ENCODE measurements around the gene EHD4.

EHD4 gene

DNA sequence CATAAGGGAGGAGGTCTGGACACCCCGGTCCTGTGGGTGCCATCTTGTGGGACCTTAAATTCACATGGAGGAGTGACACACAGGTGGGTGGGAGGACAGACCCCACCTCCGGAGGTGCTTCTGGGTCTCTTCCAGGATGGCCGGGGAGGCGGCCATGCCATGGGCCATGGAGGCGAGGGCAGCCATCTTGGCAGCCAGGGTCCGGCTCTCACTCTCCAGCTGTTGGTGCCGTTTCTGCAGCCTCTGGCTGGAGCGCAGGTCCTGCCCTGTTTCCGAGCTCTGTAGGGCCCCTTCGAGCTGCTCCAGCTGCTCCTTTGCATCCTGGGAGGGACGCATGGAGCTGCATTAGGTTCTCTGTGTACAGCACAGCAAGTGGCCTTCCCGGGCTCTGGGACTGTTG is 97.6 kb downstream of the EHD4 start:
- TF ChIP-seq, protein P1, sequence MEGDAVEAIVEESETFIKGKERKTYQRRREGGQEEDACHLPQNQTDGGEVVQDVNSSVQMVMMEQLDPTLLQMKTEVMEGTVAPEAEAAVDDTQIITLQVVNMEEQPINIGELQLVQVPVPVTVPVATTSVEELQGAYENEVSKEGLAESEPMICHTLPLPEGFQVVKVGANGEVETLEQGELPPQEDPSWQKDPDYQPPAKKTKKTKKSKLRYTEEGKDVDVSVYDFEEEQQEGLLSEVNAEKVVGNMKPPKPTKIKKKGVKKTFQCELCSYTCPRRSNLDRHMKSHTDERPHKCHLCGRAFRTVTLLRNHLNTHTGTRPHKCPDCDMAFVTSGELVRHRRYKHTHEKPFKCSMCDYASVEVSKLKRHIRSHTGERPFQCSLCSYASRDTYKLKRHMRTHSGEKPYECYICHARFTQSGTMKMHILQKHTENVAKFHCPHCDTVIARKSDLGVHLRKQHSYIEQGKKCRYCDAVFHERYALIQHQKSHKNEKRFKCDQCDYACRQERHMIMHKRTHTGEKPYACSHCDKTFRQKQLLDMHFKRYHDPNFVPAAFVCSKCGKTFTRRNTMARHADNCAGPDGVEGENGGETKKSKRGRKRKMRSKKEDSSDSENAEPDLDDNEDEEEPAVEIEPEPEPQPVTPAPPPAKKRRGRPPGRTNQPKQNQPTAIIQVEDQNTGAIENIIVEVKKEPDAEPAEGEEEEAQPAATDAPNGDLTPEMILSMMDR (conservative IDR thresholded peaks at IDR 0.05; ENCODE audit: low read depth, low read length) = no peak
- Histone ChIP-seq H2AFZ (ENCODE audit: low read depth) (no peak overlapping the region), H3K4me1 (ENCODE audit: low read depth, poor library complexity, severe bottlenecking) (no peaks in the 10 kb centered on the region), H3K4me2 (no peak overlapping the region), H3K27me3 (ENCODE audit: insufficient read depth, low read depth) (peaks cover 50% of the 10 kb centered on the region), H4K20me1 (ENCODE audit: insufficient read depth) (no peaks in the 10 kb centered on the region), H3K9ac (no peak overlapping the region), H3K36me3 (ENCODE audit: insufficient read depth) (no peaks in the 10 kb centered on the region), H3K4me3 (IDR thresholded peaks at IDR 0.05; ENCODE audit: insufficient read depth, low read depth, low read length) (no peak overlapping the region), H3K79me2 (ENCODE audit: insufficient read depth, low read depth) (no peaks in the 10 kb centered on the region), H3K27ac (no peak overlapping the region)

GRCh38 chr15:41873711-41874110 is 98.6 kb downstream of the EHD4 start:
- Histone ChIP-seq H3K27ac (no peak overlapping the region), H3K4me3 (IDR thresholded peaks at IDR 0.05; ENCODE audit: insufficient read depth, low read depth, low read length) (no peak overlapping the region), H3K79me2 (ENCODE audit: insufficient read depth, low read depth) (no peaks in the 10 kb centered on the region), H3K36me3 (ENCODE audit: insufficient read depth) (no peaks in the 10 kb centered on the region), H2AFZ (ENCODE audit: low read depth) (no peak overlapping the region), H4K20me1 (ENCODE audit: insufficient read depth) (no peaks in the 10 kb centered on the region), H3K4me1 (ENCODE audit: low read depth, poor library complexity, severe bottlenecking) (no peaks in the 10 kb centered on the region), H3K27me3 (ENCODE audit: insufficient read depth, low read depth) (peaks cover 58% of the 10 kb centered on the region), H3K9ac (no peak overlapping the region), H3K4me2 (no peak overlapping the region)
- TF ChIP-seq, protein P1 (conservative IDR thresholded peaks at IDR 0.05; ENCODE audit: low read depth, low read length) = no peak

DNA sequence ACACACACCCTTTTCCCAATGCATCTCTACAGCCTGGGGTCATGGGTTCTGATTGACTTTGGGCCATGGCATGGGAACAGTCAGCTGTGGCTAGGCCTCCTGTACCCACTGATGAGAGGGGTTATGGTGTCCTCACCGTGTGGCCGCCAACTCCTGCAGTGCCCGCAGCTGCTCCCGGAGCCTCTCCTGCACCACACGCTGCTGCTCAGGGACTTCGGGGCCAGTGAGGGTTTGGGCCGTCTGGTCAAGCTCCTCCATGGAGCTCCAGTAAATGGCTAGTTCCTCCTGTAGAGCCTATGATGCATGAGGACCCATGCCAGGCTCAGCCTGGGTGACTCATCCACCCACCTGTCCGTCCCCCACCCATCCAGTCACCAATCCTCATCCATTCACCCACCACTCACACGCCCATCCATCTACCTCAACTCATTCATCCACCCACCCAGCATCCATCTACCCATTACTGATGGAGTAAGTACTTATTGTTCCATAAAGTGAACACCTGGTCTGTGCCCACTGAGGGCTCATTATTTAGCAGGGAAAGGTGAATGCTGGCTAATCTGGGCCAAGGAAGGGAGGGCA is 100.1 kb downstream of the EHD4 start:
- Histone ChIP-seq H3K27me3 (ENCODE audit: insufficient read depth, low read depth) (peaks cover 59% of the 10 kb centered on the region), H3K4me3 (IDR thresholded peaks at IDR 0.05; ENCODE audit: insufficient read depth, low read depth, low read length) (no peak overlapping the region), H4K20me1 (ENCODE audit: insufficient read depth) (no peaks in the 10 kb centered on the region), H3K4me2 (no peak overlapping the region), H3K9ac (no peak overlapping the region), H3K79me2 (ENCODE audit: insufficient read depth, low read depth) (no peaks in the 10 kb centered on the region), H2AFZ (ENCODE audit: low read depth) (no peak overlapping the region), H3K27ac (no peak overlapping the region), H3K36me3 (ENCODE audit: insufficient read depth) (no peaks in the 10 kb centered on the region), H3K4me1 (ENCODE audit: low read depth, poor library complexity, severe bottlenecking) (no peaks in the 10 kb centered on the region)
- TF ChIP-seq, protein P1 (conservative IDR thresholded peaks at IDR 0.05; ENCODE audit: low read depth, low read length) = no peak

DNA sequence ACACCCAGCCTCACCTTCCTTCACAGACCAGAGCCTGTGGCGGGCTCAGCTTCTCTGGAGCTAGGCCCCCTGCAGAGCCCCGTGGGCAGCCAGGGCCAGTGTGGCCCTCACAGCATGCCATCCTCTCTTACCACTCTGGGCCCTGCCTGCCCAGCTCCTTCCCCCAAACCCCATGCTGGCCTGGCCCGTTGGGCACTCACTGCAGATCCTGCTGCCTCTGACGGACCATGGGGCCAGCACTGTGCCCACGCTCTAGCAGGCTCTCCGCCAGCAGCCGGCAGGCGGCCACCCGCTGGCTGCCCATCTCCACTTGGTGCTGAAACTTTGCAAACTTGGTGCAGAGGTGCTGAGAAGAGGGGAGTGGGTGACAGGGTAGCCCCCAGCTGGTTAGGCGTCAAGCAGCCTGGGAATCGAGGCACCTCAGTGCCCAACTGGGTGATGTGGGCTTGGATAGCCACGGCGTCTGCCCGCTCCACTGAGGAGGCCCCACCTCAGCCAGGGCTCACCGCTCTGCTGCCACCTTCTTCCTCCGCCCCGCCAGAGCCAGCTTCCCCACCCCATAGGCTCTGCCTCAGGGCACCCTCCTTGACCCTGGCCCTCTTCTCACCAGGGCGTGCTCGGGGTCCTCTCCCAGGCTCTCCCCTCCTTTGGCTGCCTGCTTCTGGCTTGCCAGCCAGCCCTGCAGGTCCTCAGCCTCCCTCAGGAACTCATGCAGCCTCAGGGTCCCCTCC is 101.0 kb downstream of the EHD4 start:
- H3K4me1 ChIP-seq (ENCODE audit: low read depth, poor library complexity, severe bottlenecking) = no peaks in the 10 kb centered on the region
- TF ChIP-seq, protein P1 (conservative IDR thresholded peaks at IDR 0.05; ENCODE audit: low read depth, low read length) = no peak
- no peaks in the 10 kb centered on the region for H3K79me2 ChIP-seq (ENCODE audit: insufficient read depth, low read depth)
- H3K4me2 ChIP-seq = no peak overlapping the region
- H3K9ac ChIP-seq = no peak overlapping the region
- peaks cover 59% of the 10 kb centered on the region for H3K27me3 ChIP-seq (ENCODE audit: insufficient read depth, low read depth)
- H3K4me3 ChIP-seq (IDR thresholded peaks at IDR 0.05; ENCODE audit: insufficient read depth, low read depth, low read length) = no peak overlapping the region
- H3K27ac ChIP-seq = no peak overlapping the region
- H3K36me3 ChIP-seq (ENCODE audit: insufficient read depth) = no peaks in the 10 kb centered on the region
- H2AFZ ChIP-seq (ENCODE audit: low read depth) = no peak overlapping the region
- H4K20me1 ChIP-seq (ENCODE audit: insufficient read depth) = no peaks in the 10 kb centered on the region

Data from KMS-11 (cell line).